H1 (cell line): ENCODE measurements around the gene PBX2. TPM values are rescaled to one million over a fixed set of nuclear protein-coding genes. Genes with fewer than 3 reads are reported as not detected.

ENCODE experiments used
- CHD7 ChIP-seq: fragments of 300-600 bp; sonication (generic); IDR thresholded peaks from 2 replicates; pipeline ENCODE4 v1.7.1; 2012; ENCODE audit warnings: low read length, moderate library complexity, mild to moderate bottlenecking, inconsistent platforms; ENCODE audit not compliant: insufficient replicate concordance
- EGR1 ChIP-seq: IDR thresholded peaks from 2 replicates; pipeline ENCODE4 v1.6.1; 2011; ENCODE audit warnings: low read depth, low read length, borderline replicate concordance
- EZH2 ChIP-seq: fragments of 200-600 bp; sonication (generic); IDR thresholded peaks from 2 replicates; pipeline ENCODE4 v1.7.1; 2012; ENCODE audit warnings: low read depth, mild to moderate bottlenecking, moderate library complexity, low read length, inconsistent platforms; ENCODE audit not compliant: severe bottlenecking
- GTF2F1 ChIP-seq: IDR thresholded peaks from 2 replicates; pipeline ENCODE4 v1.6.1; 2012; ENCODE audit warnings: low read depth, low read length, improper control_type of control experiment, borderline replicate concordance
- KDM5A ChIP-seq: fragments of 200-600 bp; IDR thresholded peaks from 2 replicates; pipeline ENCODE4 v1.7.1; 2012; ENCODE audit warnings: mild to moderate bottlenecking, low read length, inconsistent platforms, mixed read lengths
- SP4 ChIP-seq: IDR thresholded peaks from 2 replicates; pipeline ENCODE4 v1.6.1; 2012; ENCODE audit warnings: low read length, inconsistent platforms
- USF2 ChIP-seq: IDR thresholded peaks from 2 replicates; pipeline ENCODE4 v1.6.1; 2011; ENCODE audit warnings: low read length, improper control_type of control experiment
- polyA plus RNA-seq, 7 experiments: library from polyadenylated mRNA; depleted of rRNA in 3 of 7; stranded (reverse) in 5 of 7; unstranded in 2 of 7; fragments of >200 nt in 5 of 7; fragments of 200-250 nt in 2 of 7; gene quantifications; 1 replicate in 5 of 7; 2 replicates in 1 of 7; 4 replicates in 1 of 7; pipeline versions ENCODE4 v1.2.1 to v1.2.3, GENCODE V29; 2011 to 2013; ENCODE audit warnings: missing spikeins in 2 of 7, mixed read lengths in 2 of 7
- total RNA-seq: library from RNA; stranded (reverse); fragmentation: NEBNext Ultra II Directional; extraction: Animal tissue kit (Norgen Biotek cat#: 25700); gene quantifications from 2 replicates; pipeline ENCODE4 v1.2.1, GENCODE V29; 2021

Gene PBX2
- total and polyA plus RNA-seq, 2 of the 8 experiments (the other 6 are each of a cell fraction or from before 2014, with no cell fraction given), result 102 to 130 TPM

DNA sequence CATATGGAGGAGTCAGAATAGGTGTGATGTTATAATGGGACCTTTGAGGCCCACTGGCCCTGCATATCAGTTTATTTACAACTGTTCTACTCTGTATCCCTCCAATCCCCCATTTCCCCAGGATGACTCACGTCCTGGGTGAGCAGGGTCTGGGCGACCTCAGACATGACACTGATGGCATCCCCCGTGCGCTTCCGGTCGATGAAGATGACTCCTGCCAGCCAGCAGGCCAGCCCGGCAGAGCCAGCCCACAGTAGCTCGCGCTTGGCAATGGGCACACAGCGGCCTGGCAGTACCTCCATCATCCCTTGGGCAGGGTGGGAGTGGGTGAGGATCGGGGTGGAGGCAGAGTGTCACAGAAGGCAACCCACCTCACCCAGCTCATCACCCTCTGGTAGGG lies 19.7 kb downstream of the PBX2 start (continued):
- no peak for TF ChIP-seq CHD7
- TF ChIP-seq EGR1, result no peak
- no peak for TF ChIP-seq EZH2
- no peak for TF ChIP-seq USF2
- no peak for TF ChIP-seq GTF2F1
- TF ChIP-seq KDM5A, result no peak
- TF ChIP-seq SP4, result no peak
